Hematopoietic multipotent progenitor cell treated with erythropoietin and hydrocortisone succinate and interleukin-3 and kit ligand, for 17 days (in vitro differentiated cells): ENCODE measurements around the gene SLC12A4.
"Not testable (repeated sequence)": the region's sequence is repeated elsewhere in the genome, so short reads cannot be mapped to it uniquely, and the experiment has no call there.

Experiments
- DNase-seq: peaks from one replicate; pipeline ENCODE4 v3.0.0-alpha.2; 2015; ENCODE audit warnings: low spot score

Gene SLC12A4

GRCh38 chr16:67926181-67926750 lies 42.2 kb downstream of the SLC12A4 start:
- DNase-seq, result no peak

GRCh38 chr16:67924140-67924906 lies 44.1 kb downstream of the SLC12A4 start:
- no peak for DNase-seq

- no peak for DNase-seq
Measured at GRCh38 chr16:67923414-67924116, 44.9 kb downstream of the SLC12A4 start.

GRCh38 chr16:67922740-67923139 lies 45.7 kb downstream of the SLC12A4 start:
- DNase-seq, result no peak

- no peak for DNase-seq
Measured at GRCh38 chr16:67922221-67922620, 46.2 kb downstream of the SLC12A4 start.

GRCh38 chr16:67919622-67920221 lies 48.7 kb downstream of the SLC12A4 start:
- no peak for DNase-seq

GRCh38 chr16:67917852-67918236 lies 50.6 kb downstream of the SLC12A4 start:
- DNase-seq, result peak; percentile 28

GRCh38 chr16:67917140-67917851 lies 51.1 kb downstream of the SLC12A4 start:
- DNase-seq, result no peak

GRCh38 chr16:67915831-67916723 lies 52.4 kb downstream of the SLC12A4 start:
- DNase-seq, result no peak

- DNase-seq, result not testable (repeated sequence)
Measured at GRCh38 chr16:67915496-67915769, 53.0 kb downstream of the SLC12A4 start.

- DNase-seq, result no peak
Measured at GRCh38 chr16:67914758-67915495, 53.5 kb downstream of the SLC12A4 start.

GRCh38 chr16:67910158-67910557 lies 58.3 kb downstream of the SLC12A4 start:
- no peak for DNase-seq

- DNase-seq, result no peak
Measured at GRCh38 chr16:67909056-67909742, 59.2 kb downstream of the SLC12A4 start.

GRCh38 chr16:67907397-67908180 lies 60.8 kb downstream of the SLC12A4 start:
- DNase-seq, result no peak

GRCh38 chr16:67902831-67903230 lies 65.6 kb downstream of the SLC12A4 start:
- DNase-seq, result no peak

GRCh38 chr16:67901734-67902133 lies 66.7 kb downstream of the SLC12A4 start:
- no peak for DNase-seq

GRCh38 chr16:67897231-67897630 lies 71.2 kb downstream of the SLC12A4 start:
- DNase-seq, result no peak

- no peak for DNase-seq
Measured at GRCh38 chr16:67893743-67894399, 74.6 kb downstream of the SLC12A4 start.
